NCI-H345 treated with DMSO at 0.1 percent for 48 hours (cell line): Measurements from ENCODE around the gene CAPN8.
"Not testable (repeated sequence)": the region's sequence is repeated elsewhere in the genome, so short reads cannot be mapped to it uniquely, and the experiment has no call there.

Source experiments
- DNase-seq: peaks from one replicate; lab custom pipeline; 2025; ENCODE audit not compliant: unreplicated experiment; lab: John Stamatoyannopoulos, UW

Gene CAPN8

DNA sequence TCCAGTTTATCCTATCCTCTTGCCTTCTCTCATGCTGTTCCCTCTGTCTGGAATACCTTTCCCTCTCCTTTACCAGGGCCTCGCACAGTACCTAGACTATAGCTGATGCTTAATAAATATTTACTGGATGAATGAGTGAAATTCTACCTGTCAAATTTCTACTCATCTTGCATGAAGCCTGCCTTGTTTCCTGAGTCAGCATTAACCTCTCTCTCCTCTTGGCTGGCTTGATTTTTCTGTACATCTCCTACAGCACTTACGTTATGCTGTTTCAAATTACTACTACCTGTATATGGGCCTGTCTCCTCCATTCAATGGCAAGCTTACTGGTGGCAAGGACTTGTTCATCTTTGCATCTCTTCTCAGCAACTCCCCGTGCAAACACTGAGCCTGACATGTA is 130.8 kb downstream of the CAPN8 start:
- no peak for DNase-seq

DNA sequence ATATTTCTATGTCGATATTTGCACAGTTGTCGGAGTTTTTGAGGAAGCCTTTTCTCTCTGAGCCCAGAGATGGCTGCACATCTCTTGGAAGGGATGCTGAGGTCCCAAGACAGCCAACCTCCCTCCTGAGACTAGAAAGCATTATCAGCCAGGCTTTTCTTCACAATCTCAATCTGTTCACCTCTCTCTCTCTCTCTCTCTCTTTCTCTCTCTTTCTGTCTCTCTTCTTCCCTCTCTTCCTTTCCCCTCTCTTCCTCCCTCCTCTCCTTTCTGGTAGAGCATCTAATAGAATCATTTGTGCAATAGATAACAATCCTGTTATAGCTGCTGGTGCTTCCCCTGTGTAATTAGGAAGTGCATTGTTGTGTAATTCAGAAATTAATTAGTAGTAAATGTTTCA is 131.8 kb downstream of the CAPN8 start:
- no peak for DNase-seq

DNA sequence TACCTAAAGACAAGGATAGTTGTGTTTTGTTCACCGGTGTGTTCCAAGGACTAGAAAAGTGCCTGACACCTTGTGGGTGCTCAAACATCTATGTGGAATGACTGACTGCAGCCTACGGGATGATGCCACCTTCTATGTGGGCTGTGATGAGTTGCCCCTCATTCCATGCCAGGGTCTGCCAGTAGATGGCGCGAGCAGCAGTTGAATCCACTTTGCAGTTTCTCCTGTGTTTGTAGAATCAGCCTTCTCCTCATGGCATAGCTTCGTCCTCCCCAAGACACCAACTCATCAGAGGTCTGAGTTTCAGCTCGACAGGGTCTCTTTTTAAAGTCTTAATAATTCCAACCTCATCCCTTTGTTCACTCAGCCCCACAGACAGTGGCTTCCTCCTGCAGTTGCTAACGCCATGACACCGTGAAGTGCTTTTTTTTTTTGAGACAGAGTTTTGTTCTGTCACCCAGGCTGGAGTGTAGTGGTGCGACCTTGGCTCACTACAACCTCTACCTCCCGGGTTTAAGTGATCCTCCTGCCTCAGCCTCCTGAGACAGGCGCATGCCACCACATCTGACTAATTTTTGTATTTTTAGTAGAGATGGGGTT is 133.7 kb downstream of the CAPN8 start:
- DNase-seq = peak; percentile 13

DNA sequence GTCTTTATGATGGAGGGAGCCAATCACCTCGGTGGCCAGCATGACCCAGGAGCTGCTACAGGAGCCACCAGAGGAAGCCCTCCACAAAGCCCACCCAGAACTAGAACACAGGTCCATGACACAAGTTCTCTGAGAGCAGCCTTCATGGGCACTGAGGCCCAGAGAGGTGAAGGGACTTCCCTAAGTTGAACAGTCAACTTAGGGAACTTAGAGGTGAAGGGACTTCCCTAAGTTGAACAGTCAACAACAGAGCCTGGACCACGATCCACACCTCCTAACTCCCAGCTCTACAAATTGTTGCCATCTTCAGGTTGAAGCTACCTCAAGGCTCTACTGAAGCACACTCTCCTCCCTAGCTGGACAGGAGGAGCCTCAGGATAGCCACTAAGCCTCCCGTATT is 139.5 kb downstream of the CAPN8 start:
- DNase-seq = no peak

DNA sequence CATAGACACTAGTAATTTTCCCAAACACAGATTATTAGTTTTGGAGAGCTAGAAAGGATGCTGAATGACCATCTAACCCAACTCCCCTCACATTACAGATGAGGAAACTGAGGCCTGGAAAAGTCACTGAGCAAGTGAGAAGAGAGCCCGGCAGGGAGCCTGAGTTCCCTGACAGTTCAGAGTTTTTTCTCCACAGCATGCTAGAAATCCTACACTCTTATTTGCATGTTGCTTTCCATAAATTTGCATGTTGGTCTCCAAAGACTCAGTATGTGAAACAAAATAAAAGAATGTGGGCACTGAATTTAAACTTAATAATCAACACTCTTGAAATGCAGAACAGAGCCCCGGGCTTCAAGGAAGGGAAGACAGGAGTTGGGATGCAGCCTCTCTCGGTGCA is 140.0 kb downstream of the CAPN8 start:
- DNase-seq = no peak

DNA sequence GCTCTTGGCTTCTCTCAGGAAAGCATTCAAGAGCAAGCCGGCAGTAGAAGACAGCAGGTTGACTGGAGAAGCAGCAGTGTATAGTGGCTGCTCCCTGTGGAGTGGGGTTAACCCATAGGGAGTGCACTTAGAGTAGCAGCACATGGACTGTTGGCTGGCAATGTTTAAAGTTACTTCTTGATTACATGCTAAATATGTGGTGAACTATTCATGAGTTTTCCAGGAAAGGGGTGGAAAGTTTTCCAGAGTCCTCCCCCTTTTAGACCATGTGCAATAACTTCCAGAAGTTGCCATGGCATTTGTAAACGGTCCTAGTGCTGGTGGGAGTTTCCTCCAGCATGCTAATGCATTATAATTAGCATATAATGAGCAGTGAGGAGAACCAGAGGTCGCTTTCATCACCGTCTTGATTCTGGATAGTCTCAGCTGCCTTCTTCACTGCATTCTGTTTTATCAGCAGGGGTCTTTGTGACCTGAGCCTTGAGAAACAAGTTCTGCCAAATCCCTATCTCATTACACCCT is 140.5 kb downstream of the CAPN8 start:
- DNase-seq = no peak

DNA sequence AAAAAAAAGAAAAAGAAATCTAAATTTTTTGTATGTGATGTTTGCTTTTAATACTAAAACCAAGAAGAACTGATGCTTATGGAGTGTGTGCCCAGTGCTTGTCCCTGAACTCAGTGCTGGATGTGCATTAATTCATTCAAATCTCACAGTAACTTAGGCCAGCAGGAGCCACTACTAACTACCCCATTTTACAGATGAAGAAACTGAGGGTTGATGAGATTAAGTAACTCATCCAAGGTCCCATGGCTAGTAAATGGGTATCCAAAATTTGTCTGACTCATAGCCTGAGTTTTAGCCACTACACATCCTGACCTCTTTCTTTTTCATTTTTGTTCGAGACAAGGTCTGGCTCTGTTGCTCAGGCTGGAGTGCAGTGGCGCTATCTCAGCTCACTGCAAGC is 144.4 kb downstream of the CAPN8 start:
- DNase-seq = no peak

DNA sequence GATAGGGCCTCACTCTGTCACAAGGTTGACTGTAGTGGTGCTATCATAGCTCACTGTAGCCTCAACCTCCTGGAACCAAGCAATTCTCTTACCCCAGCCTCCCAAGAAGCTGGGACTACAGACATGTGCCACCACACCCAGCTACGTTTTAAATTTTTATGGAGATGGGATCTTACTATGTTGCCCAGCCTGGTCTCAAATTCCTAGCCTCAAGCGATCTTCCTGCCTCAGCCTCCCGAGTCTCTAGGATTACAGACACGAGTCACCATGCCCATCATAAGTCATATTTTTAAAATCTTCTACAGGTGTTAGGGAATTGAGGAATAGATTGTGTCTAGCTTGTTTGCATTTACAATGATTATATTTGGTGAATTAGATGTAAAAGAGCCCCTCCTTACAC is 145.3 kb downstream of the CAPN8 start:
- no peak for DNase-seq

DNA sequence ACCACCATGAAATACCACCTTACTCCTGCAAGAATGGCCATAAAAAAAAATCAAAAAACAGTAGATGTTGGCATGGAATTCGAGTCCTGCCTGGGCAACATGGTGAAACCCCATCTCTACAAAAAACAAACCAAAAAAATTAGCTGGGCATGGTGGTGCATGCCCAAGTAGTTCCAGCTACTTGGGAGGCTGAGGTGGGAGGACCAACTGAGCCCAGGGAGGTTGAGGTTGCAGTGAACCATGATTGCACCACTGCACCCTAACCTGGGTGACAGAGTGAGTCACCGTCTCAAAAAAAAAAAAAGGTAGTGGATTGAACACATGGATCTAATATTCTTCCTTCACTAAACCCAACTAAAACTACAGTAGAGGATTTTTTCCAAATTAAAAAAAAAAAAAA is 146.4 kb downstream of the CAPN8 start:
- DNase-seq = no peak

DNA sequence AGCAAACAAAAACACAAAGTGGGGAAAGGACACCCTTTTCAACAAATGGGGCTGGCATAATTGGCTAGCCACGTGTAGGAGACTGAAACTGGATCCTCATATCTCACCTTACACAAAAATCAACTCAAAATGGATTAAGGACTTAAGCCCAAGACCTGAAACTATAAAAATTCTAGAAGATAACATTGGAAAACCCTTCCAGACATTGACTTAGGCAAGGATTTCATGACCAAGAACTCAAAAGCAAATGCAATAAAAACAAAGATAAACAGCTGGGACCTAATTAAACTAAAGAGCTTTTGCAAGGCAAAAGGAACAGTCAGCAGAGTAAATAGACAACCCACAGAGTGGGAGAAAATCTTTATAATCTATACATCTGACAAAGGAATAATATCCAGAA is 146.9 kb downstream of the CAPN8 start:
- not testable (repeated sequence) for DNase-seq

DNA sequence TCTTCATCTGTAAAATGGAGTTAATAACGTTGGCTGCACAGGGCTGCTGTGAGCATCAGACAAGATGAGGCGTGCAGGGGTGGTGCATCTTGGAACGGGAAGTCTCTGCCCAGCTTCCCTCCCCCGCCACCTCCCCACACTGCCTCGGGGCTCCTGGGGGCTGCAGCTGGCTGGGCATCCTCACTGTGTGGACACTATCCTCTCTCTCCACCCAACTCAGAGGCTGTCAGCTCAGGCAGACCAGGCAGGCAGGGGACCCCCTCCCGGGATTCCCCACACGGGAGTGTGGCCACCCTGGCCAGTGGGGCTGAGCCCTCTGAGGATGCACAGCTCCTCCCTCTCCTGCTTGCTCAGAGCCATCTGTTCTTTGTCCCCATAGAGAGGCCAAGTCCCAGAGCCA is 149.6 kb downstream of the CAPN8 start:
- no peak for DNase-seq

DNA sequence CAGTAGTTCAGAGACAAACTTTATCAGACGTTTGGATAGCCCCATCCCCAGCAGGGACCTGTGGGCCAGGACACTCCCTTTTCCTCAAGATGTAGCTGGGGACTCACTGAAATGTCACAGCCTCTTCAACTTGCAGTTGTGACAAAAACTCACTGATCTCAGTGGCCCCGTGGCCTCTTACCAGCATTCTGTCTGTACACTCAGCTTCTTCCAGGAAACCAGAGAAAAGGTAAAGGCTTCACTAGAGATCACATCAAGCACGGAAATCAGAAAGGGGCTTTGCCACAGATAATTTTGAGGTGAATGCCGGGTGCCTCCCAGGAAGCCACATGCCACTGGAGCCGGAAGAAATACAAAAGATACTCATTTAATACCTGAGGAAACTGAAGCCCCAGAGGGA is 150.1 kb downstream of the CAPN8 start:
- DNase-seq = no peak

DNA sequence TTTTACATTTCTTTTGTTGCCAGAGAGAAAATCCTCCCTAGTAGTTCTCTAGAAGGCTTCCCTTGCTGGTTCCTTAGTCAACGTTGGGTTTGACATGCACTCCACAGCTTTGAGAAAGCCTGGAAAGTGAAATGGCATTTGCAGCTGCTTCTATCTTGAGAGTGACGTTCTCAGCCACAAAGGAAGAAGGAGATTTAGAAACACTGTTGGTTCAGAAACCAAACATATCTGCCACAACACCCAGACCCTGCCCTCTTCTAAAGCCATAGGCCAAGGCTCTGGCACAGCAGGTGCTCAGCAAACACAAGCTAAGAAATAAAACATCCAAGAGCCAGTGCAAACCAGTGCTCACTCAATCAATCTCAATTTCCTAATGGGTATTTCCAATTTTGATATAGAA is 150.9 kb downstream of the CAPN8 start:
- DNase-seq = no peak

DNA sequence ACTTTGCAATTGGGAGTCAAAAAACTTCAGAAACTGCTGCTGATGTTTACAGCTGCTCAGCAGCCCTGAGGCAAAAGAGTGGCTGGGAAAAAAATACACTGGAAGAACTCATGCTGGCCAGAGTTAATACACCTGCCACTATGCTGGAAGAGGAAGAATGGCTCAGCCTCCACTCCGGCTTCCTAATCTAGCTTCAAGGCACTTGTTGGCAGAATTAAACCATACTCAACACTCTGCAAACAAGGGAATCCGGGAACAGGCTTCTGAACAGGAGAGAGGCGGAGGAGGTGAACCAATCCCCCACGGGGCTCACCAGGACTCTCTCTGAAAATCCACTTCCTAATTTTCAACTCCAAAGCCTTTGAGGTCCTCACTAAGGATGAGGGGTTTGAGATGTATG is 152.2 kb downstream of the CAPN8 start:
- DNase-seq = peak; percentile 72

DNA sequence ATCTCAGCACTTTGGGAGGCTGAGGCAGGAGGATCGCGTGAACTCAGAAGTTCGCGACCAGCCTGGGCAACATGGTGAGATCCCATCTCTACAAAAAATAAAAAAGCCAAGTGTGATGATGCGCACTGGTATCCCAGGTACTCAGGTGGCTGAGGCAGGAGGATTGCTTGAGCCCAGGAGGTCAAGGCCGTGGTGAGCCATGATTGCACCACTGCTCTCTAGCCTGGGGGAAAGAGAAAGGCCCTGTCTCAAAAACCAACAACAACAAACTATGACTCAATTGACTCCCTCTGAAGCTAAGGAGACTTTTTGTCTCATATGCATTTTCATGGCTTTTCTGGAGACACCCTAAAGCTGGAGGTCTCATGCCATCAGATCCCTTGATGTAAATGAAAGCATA is 153.4 kb downstream of the CAPN8 start:
- no peak for DNase-seq

DNA sequence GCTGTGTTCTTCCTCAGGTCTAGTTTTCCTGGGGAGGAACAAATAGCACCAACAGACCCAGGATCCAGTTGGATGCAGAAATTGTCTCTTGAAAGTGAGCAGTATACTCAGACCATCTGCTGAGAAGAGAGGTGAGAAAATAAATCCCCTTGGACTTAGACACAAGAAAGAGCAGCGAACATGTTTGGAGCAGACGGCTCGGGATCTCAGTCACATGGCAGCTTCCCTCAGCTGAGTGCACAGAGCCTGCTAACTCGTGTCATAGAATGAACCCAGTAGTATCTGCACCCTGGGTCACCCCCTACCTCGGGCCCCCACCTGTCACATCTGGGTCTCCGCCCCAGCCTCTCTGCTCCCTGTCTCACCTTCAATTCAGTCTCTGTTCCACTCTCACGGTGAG is 156.7 kb downstream of the CAPN8 start:
- no peak for DNase-seq

DNA sequence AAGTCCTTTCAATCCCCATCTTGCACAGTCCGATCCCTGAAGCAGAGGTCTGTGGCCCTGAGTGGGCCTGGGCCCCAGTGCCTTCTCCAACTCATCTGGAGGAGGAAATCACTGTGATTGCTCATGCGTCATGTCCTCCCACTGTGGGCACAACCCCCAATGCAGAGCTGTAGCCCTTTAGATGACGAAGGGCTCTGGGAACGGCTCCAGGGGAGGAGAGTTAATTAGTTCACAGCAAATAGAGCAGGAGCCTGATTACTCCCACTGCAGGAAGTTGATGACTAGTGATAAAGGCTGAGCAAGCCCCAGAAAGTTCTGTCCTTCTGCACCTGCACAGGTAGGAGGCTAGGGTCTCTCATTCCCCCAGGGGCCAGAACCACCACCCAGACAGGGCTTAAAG is 160.8 kb downstream of the CAPN8 start:
- no peak for DNase-seq

DNA sequence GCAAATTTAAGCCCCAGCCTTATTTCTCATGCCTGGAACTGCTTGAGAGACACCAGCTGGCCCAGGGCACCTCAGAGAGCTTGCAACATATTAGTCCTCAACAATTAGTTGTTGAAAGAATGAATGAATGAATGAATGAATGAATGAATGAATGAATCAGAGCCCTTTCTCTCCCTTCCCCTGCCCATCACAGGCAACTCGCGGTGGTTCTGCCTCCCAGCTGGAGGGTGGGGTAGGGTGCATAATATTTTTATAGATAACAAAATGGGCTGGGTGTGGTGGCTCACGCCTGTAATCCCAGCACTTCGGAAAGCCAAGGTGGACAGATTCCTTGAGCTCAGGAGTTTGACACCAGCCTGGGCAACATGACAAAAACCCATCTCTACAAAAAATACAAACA is 162.2 kb downstream of the CAPN8 start:
- no peak for DNase-seq

DNA sequence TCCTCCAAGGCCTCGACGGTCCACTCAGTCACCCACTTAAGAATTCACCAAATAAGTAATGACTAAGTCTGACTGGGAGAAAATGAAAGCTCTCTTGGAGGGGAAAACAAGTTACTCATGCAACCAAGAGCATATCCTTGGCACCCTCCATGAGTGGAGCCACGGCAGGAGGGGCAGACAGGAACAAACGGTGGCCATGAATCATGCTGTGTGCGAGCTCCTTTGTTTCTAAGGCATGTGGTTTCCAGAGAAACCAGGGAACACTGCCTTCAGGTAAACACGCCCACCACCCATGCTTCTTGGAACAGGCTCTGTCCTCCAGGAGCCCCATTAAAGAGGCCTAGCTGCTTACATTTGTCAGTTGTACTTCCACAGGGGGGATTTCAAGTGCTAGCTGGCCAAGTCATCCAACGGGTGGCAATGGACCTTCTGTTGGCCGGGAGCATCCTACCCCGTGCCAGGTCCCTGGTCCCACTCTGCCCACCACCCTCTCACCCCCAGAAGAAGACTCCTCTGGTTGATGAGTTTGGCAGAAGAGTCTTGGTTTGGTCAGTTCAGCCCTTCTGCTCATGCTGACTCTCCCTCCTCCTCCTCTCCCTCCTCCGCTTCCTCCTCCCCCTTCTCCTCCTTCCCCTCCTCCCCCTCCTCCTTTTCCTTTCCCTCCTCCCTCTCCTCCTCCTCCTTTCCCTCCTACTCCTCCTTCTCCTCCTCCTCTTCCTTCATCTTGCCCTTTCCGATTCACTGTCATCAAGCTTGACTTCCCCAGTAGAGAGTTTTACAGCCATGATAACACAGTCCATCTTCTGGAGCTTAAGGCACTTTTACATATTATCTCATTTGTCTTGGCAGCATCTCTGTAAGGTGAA is 164.7 kb downstream of the CAPN8 start:
- no peak for DNase-seq

DNA sequence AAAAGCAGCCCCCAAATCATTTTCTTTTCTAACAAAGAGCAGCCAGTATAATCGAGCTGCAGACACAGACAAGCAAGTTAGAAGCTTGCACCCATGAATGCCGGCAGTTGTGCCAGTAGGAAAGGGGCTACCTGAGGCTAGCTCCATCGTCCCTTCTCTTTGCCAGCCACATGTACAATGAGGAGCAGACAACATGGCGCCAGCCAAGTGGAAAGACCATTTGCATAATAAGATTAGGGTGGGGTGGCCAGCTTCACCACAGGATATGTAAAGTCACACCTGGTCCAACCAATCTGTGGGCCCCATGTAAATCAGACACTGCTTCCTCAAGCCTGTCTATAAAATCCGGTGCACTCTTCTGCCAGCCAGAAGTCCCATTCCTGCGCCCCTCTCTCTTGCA is 168.6 kb downstream of the CAPN8 start:
- DNase-seq = no peak

DNA sequence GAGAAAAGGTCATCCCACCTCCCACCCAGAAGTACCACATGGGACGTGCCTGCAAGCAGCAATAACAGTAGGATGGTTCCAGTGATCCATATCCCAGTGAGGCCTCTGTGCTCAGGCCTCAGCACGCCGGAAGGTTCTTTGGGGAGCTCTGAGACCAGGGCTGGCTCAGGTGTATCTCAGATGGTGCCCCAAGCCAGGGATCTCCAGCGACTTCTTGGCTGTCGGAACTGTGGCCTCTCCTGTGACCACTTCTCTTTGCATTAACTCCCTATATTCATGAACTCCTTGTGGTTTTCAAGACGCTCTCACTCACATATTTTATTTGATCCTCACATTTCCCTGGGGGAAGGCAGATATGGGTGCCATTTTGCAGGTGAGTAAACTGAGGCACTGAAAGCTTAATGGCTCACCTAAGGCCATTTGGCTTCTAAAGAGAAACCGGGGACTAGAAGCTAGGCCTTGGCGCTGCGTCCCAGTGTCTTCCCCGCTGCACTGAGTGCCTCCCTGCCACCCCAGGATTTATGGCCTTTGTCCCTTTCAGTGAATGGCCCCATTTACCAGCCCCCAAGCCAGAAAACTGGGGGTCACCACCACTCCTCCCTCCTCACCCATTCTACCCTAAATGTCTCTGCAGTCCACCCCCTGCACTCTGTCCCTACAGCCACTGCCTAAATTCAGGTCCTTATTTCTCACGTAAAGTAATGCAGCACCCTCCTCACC is 170.4 kb downstream of the CAPN8 start:
- no peak for DNase-seq

DNA sequence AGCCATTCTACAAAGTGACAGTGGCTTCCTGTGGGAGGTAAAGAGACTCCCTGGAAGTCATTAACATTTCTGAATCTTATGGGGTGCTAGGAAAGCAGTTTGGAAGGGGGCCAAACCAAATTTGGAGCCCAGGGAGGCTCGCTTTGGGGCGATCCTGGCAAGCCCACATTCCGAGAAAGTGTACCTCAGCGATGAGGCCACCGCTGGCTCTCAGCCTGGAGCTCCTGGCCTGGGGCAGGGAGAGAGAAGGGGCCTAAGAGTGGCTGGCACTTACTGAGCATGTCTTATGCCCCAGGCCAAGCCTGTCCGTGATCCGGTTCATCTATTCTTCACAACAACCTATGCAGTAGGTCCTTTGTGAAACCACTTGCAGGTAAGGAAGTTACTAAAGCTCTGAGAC is 173.5 kb downstream of the CAPN8 start:
- no peak for DNase-seq
